Hypothalamus (tissue), 51 donors: ENCODE measurements around the gene CCBE1.
"Not testable (repeated sequence)": the region's sequence is repeated elsewhere in the genome, so short reads cannot be mapped to it uniquely, and the experiment has no call there.

Source experiments
- DNase-seq, 51 donors: peaks; one replicate each; lab custom pipeline; 2025; lab: John Stamatoyannopoulos, UW

CCBE1 gene

GRCh38 chr18:59717291-59717690 is 20.1 kb upstream of the CCBE1 start:
- no peak for DNase-seq

GRCh38 chr18:59715966-59716369 is 18.7 kb upstream of the CCBE1 start:
- DNase-seq, result no peak

- no peak for DNase-seq
These were observed 18.2 kb upstream of the CCBE1 start for GRCh38 chr18:59715445-59715844.

- not testable (repeated sequence) for DNase-seq
These were observed 16.9 kb upstream of the CCBE1 start for GRCh38 chr18:59714096-59714495.

- no peak for DNase-seq
These were observed 15.1 kb upstream of the CCBE1 start for GRCh38 chr18:59712311-59712710.

GRCh38 chr18:59708988-59709387 is 11.8 kb upstream of the CCBE1 start:
- no peak for DNase-seq

GRCh38 chr18:59707306-59707705 is 10.1 kb upstream of the CCBE1 start:
- no peak for DNase-seq

GRCh38 chr18:59706499-59706898 is 9.3 kb upstream of the CCBE1 start:
- no peak for DNase-seq

GRCh38 chr18:59705145-59705544 is 7.9 kb upstream of the CCBE1 start:
- no peak for DNase-seq

- no peak for DNase-seq
These were observed 6.9 kb upstream of the CCBE1 start for GRCh38 chr18:59704146-59704545.

- no peak for DNase-seq
These were observed 4.0 kb upstream of the CCBE1 start for GRCh38 chr18:59701272-59701671.

- no peak for DNase-seq
These were observed 3.3 kb upstream of the CCBE1 start for GRCh38 chr18:59700535-59700967.

- DNase-seq, result no peak
These were observed 2.7 kb upstream of the CCBE1 start for GRCh38 chr18:59699750-59700534.

- DNase-seq, result no peak
These were observed 1.8 kb upstream of the CCBE1 start for GRCh38 chr18:59699061-59699460.

GRCh38 chr18:59696311-59697235 is 650 bp downstream of the CCBE1 start:
- DNase-seq, result no peak

GRCh38 chr18:59695551-59695950 is 1.7 kb downstream of the CCBE1 start:
- DNase-seq, result no peak

GRCh38 chr18:59694824-59695223 is 2.4 kb downstream of the CCBE1 start:
- DNase-seq, result no peak

- no peak for DNase-seq
These were observed 5.2 kb downstream of the CCBE1 start for GRCh38 chr18:59691996-59692395.

- peak in 1 of 51 donors; percentile 30 for DNase-seq
These were observed 6.2 kb downstream of the CCBE1 start for GRCh38 chr18:59690996-59691395.

- DNase-seq, result no peak
These were observed 6.8 kb downstream of the CCBE1 start for GRCh38 chr18:59690186-59690982.

- DNase-seq, result no peak
These were observed 7.5 kb downstream of the CCBE1 start for GRCh38 chr18:59689756-59690155.
